Measurements from ENCODE around the gene YRDC. TPM values are rescaled to one million over a fixed set of nuclear protein-coding genes. Genes with fewer than 3 reads are reported as not detected.

Gene YRDC
- total RNA-seq, 1 experiment from 2014 or later, result 41.4 TPM

- BruUV-seq (replicated peaks), result no TSS peak
- no peak overlapping the region for H3K4me2 ChIP-seq (ENCODE audit: low read length)
- no peak for DNase-seq (ENCODE audit: low read depth, low spot score)
- RAD21 ChIA-PET (ENCODE audit: low non-redundant PET in 1 of 2, low total read pairs in 2 of 2, uncharacterized antibody in 2 of 2, unreplicated experiment in 2 of 2), result no interaction called here
- POLR2A ChIA-PET, result no interaction called here
- TF ChIP-seq REST (IDR thresholded peaks at IDR 0.05; ENCODE audit: low read depth), result no peak
- no peak for TF ChIP-seq SP1 (IDR thresholded peaks at IDR 0.05; ENCODE audit: low read depth)
- no peak for TF ChIP-seq ZBTB33 (IDR thresholded peaks at IDR 0.05; ENCODE audit: extremely low read depth, insufficient replicate concordance, low read length)
- no peak for TF ChIP-seq EZH2phosphoT487 (IDR thresholded peaks at IDR 0.05; ENCODE audit: borderline replicate concordance)
- TF ChIP-seq CBX3 (IDR thresholded peaks at IDR 0.05; ENCODE audit: low read depth), result no peak
- no peak for TF ChIP-seq CTCF (IDR thresholded peaks at IDR 0.05 in 2 of 3, conservative IDR thresholded peaks at IDR 0.05 in 1 of 3; ENCODE audit: borderline replicate concordance in 1 of 3, insufficient read depth in 1 of 3, low read depth in 2 of 3, low read length in 2 of 3)
- no peak for TF ChIP-seq ZFX (IDR thresholded peaks at IDR 0.05)
- TF ChIP-seq POLR2A (IDR thresholded peaks at IDR 0.05; ENCODE audit: borderline replicate concordance, extremely low read depth, insufficient read depth, insufficient read length), result no peak
- no peak for TF ChIP-seq SIN3A (IDR thresholded peaks at IDR 0.05; ENCODE audit: low read depth)
- TF ChIP-seq ELF1 (IDR thresholded peaks at IDR 0.05; ENCODE audit: borderline replicate concordance, low read depth), result no peak
- TF ChIP-seq EGR1 (IDR thresholded peaks at IDR 0.05; ENCODE audit: low read depth), result no peak
- TF ChIP-seq ZNF274 (IDR thresholded peaks at IDR 0.05; ENCODE audit: low read depth, low read length), result no peak
- no peak overlapping the region for H3K27ac ChIP-seq (ENCODE audit: low read depth, low read length)
- CTCF ChIA-PET, result no interaction called here
- no peak overlapping the region for H3K9ac ChIP-seq (ENCODE audit: low read length)
- no peak overlapping the region for H3K4me3 ChIP-seq (replicated peaks in 1 of 2; ENCODE audit: low read depth in 1 of 2, low read length in 2 of 2)
- peaks cover 43% of the 10 kb centered on the region for H3K27me3 ChIP-seq (ENCODE audit: insufficient read depth, low read length)
- H3K9me2 ChIP-seq (ENCODE audit: insufficient read depth), result no peaks in the 10 kb centered on the region
- intact Hi-C loops (cut with micrococcal nuclease), result no loop called here
- peaks cover 0 to 8% of the 10 kb centered on the region in 2 experiments; a peak in 1 of 4 replicates for H3K4me1 ChIP-seq (ENCODE audit: control insufficient read depth in 1 of 2, insufficient read depth in 2 of 2, low read length in 2 of 2)
- no peaks in the 10 kb centered on the region for H3K9me3 ChIP-seq (ENCODE audit: control insufficient read depth in 1 of 2, insufficient read depth in 1 of 2, low read depth in 1 of 2, low read length in 2 of 2)
- no peak overlapping the region for H2AFZ ChIP-seq (ENCODE audit: low read depth, low read length, poor library complexity, severe bottlenecking)
- no peak for ATAC-seq
- no peaks in the 10 kb centered on the region for H4K20me1 ChIP-seq (ENCODE audit: insufficient read depth)
- H3K36me3 ChIP-seq (ENCODE audit: control insufficient read depth in 1 of 2, insufficient read depth in 2 of 2, low read length in 2 of 2), result no peaks in the 10 kb centered on the region
- no peaks in the 10 kb centered on the region for H3K79me2 ChIP-seq (ENCODE audit: insufficient read depth, low read length)
Measured at GRCh38 chr1:37763791-37764413, 44.1 kb downstream of the YRDC start.

Data from HCT116 (cell line).